GM18907 (cell line): Measurements from ENCODE around the gene CACNG4.

Source experiments
- ATAC-seq: cut with Tn5 transposase; IDR thresholded peaks from one replicate; pipeline ENCODE4 v1.9.1; 2021; ENCODE audit warnings: mild to moderate bottlenecking, moderate library complexity; ENCODE audit not compliant: unreplicated experiment

Gene CACNG4

GRCh38 chr17:66963909-66964771, at the start of gene CACNG4:
TSS of gene CACNG4 (plus strand) at chr17:66964707. CDS start at chr17:66964912, 205 bp downstream.
- no peak for ATAC-seq

GRCh38 chr17:66915204-66915611, 49.3 kb upstream of the CACNG4 start:
- no peak for ATAC-seq

GRCh38 chr17:66915792-66916191, 48.7 kb upstream of the CACNG4 start:
- no peak for ATAC-seq

- ATAC-seq: no peak
Measured at GRCh38 chr17:66916946-66917345, 47.6 kb upstream of the CACNG4 start.

GRCh38 chr17:66918896-66919295, 45.6 kb upstream of the CACNG4 start:
- no peak for ATAC-seq

GRCh38 chr17:66920435-66920834, 44.1 kb upstream of the CACNG4 start:
- no peak for ATAC-seq

- ATAC-seq: no peak
Measured at GRCh38 chr17:66920950-66921349, 43.6 kb upstream of the CACNG4 start.

GRCh38 chr17:66923886-66924285, 40.6 kb upstream of the CACNG4 start:
- ATAC-seq: no peak

GRCh38 chr17:66925811-66926500, 38.6 kb upstream of the CACNG4 start:
- no peak for ATAC-seq

- no peak for ATAC-seq
Measured at GRCh38 chr17:66928949-66929348, 35.6 kb upstream of the CACNG4 start.

- ATAC-seq: no peak
Measured at GRCh38 chr17:66929591-66929990, 34.9 kb upstream of the CACNG4 start.

GRCh38 chr17:66930933-66931332, 33.6 kb upstream of the CACNG4 start:
- no peak for ATAC-seq

GRCh38 chr17:66932311-66932710, 32.2 kb upstream of the CACNG4 start:
- no peak for ATAC-seq

GRCh38 chr17:66934040-66934439, 30.5 kb upstream of the CACNG4 start:
- ATAC-seq: no peak

GRCh38 chr17:66935717-66936116, 28.8 kb upstream of the CACNG4 start:
- ATAC-seq: no peak

GRCh38 chr17:66938656-66939055, 25.9 kb upstream of the CACNG4 start:
- ATAC-seq: no peak

- ATAC-seq: no peak
Measured at GRCh38 chr17:66939461-66940114, 24.9 kb upstream of the CACNG4 start.

GRCh38 chr17:66941249-66941648, 23.3 kb upstream of the CACNG4 start:
- ATAC-seq: no peak

- ATAC-seq: no peak
Measured at GRCh38 chr17:66941773-66942450, 22.6 kb upstream of the CACNG4 start.

- no peak for ATAC-seq
Measured at GRCh38 chr17:66942451-66943264, 21.8 kb upstream of the CACNG4 start.
